Panc1 (cell line): ENCODE data around the gene GOLGA6C. TPM values are rescaled to one million over a fixed set of nuclear protein-coding genes. Genes with fewer than 3 reads are reported as not detected.

ENCODE experiments used
- ATAC-seq: fragments of 200-7000 bp; cut with Tn5 transposase; 2 replicates; pipeline ENCODE4 v1.9.1; 2020; ENCODE audit warnings: mild to moderate bottlenecking, moderate library complexity
- BruUV-seq: library from RNA; stranded (reverse); fragments of 400-500 nt; replicated peaks from 2 replicates; lab custom pipeline; 2021; lab: Mats Ljungman, UMichigan
- CTCF ChIA-PET: fragments of 300-600 bp; sonication (Branson Sonifier 250); formaldehyde crosslinking; loops from one replicate; lab custom pipeline; 2022; ENCODE audit warnings: antibody characterized with exemption; lab: Charles Lee
- POLR2A ChIA-PET: fragments of 300-600 bp; sonication (Branson Sonifier 250); formaldehyde crosslinking; loops from one replicate; lab custom pipeline; 2022; ENCODE audit warnings: antibody characterized with exemption; lab: Charles Lee
- DNase-seq: peaks from one replicate; pipeline ENCODE4 v3.0.0-alpha.2; 2010; ENCODE audit warnings: low read depth, low spot score
- H3K27ac ChIP-seq: 2 replicates; pipeline ENCODE4 v1.5.1; 2011; ENCODE audit warnings: mild to moderate bottlenecking, low read length, inconsistent platforms
- H3K27me3 ChIP-seq: fragments of 200-500 bp; sonication (Bioruptor generic); 2 replicates; pipeline ENCODE4 v1.6.0; 2014; ENCODE audit warnings: low read length, inconsistent platforms; ENCODE audit not compliant: control insufficient read depth, insufficient read depth
- H3K36me3 ChIP-seq: fragments of 200-500 bp; sonication (Bioruptor generic); 2 replicates; pipeline ENCODE4 v1.5.1; 2014; ENCODE audit warnings: inconsistent platforms, mild to moderate bottlenecking, low read length, moderate library complexity; ENCODE audit not compliant: control insufficient read depth, insufficient read depth
- H3K4me1 ChIP-seq: 2 replicates; pipeline ENCODE4 v1.5.1; 2011; ENCODE audit warnings: inconsistent platforms, mild to moderate bottlenecking, low read length, moderate library complexity; ENCODE audit not compliant: control insufficient read depth, insufficient read depth
- H3K4me3 ChIP-seq, 2 experiments: 2 replicates each; pipeline ENCODE4 v1.5.1; 2011 to 2012; ENCODE audit warnings: low read depth in 2 of 2, low read length in 2 of 2, mild to moderate bottlenecking in 2 of 2, inconsistent platforms in 1 of 2, moderate library complexity in 1 of 2
- H3K9me3 ChIP-seq: fragments of 200-500 bp; sonication (Bioruptor generic); 2 replicates; pipeline ENCODE4 v1.5.1; 2014; ENCODE audit warnings: low read depth, mild to moderate bottlenecking, inconsistent platforms, low read length, moderate library complexity; ENCODE audit not compliant: control insufficient read depth, insufficient read depth
- POLR2AphosphoS5 ChIP-seq: IDR thresholded peaks from 2 replicates; pipeline ENCODE4 v1.6.1; 2012; ENCODE audit warnings: mild to moderate bottlenecking, low read depth, low read length, moderate library complexity
- REST ChIP-seq, 2 experiments: IDR thresholded peaks; 2 replicates each; pipeline ENCODE4 v1.6.1; 2011 to 2012; ENCODE audit warnings: low read depth in 2 of 2, control low read depth in 1 of 2, low read length in 1 of 2, mild to moderate bottlenecking in 1 of 2, moderate library complexity in 1 of 2; ENCODE audit not compliant: insufficient read depth in 1 of 2
- SIN3A ChIP-seq: IDR thresholded peaks from 2 replicates; pipeline ENCODE4 v1.6.1; 2012; ENCODE audit warnings: low read depth, mild to moderate bottlenecking, low read length, moderate library complexity, borderline replicate concordance; ENCODE audit not compliant: insufficient read depth
- TCF7L2 ChIP-seq: IDR thresholded peaks from 2 replicates; pipeline ENCODE4 v1.6.1; 2011; ENCODE audit warnings: mild to moderate bottlenecking, low read depth, low read length, inconsistent platforms
- in situ Hi-C: cut with HindIII; loops from 2 replicates; pipeline ENCODE4 v1.10.0; 2016; ENCODE audit warnings: low sequenced_read_pairs, low pct_unique_long_range_greater_than_20kb
- intact Hi-C: fragments of 100-400 bp; cut with micrococcal nuclease; formaldehyde crosslinking; loops from one replicate; pipeline ENCODE4 v1.10.0; 2022; ENCODE audit not compliant: unreplicated experiment
- total RNA-seq: library from RNA; stranded (reverse); gene quantifications from one replicate; pipeline ENCODE4 v1.2.1, GENCODE V29; 2021; ENCODE audit not compliant: unreplicated experiment
- TF ChIP-seq, protein P1 (sequence below): fragments of 450-650 bp; IDR thresholded peaks from 2 replicates; pipeline ENCODE4 v1.5.1; 2017; ENCODE audit warnings: mild to moderate bottlenecking

The GOLGA6C gene
- total RNA-seq, 1 experiment from 2014 or later, result not detected

- ATAC-seq, result no peak
- no peak for DNase-seq
- TF ChIP-seq TCF7L2, result no peak
- in situ Hi-C loops (no loop called here), intact Hi-C loops (no loop called here)
- Histone ChIP-seq H3K27me3 (no peaks in the 10 kb centered on the region), H3K36me3 (no peaks in the 10 kb centered on the region), H3K4me1 (no peaks in the 10 kb centered on the region), H3K4me3 (no peak overlapping the region), H3K9me3 (no peaks in the 10 kb centered on the region), H3K27ac (no peak overlapping the region)
- BruUV-seq, result no TSS peak
- POLR2A ChIA-PET, result no interaction called here
- CTCF ChIA-PET, result no interaction called here
Measured at GRCh38 chr15:75235051-75235673, 23.0 kb upstream of the GOLGA6C start.

- ATAC-seq (no peak), DNase-seq (no peak)
- CTCF ChIA-PET, result no interaction called here
Measured at GRCh38 chr15:75235760-75236729, 22.1 kb upstream of the GOLGA6C start.

DNA sequence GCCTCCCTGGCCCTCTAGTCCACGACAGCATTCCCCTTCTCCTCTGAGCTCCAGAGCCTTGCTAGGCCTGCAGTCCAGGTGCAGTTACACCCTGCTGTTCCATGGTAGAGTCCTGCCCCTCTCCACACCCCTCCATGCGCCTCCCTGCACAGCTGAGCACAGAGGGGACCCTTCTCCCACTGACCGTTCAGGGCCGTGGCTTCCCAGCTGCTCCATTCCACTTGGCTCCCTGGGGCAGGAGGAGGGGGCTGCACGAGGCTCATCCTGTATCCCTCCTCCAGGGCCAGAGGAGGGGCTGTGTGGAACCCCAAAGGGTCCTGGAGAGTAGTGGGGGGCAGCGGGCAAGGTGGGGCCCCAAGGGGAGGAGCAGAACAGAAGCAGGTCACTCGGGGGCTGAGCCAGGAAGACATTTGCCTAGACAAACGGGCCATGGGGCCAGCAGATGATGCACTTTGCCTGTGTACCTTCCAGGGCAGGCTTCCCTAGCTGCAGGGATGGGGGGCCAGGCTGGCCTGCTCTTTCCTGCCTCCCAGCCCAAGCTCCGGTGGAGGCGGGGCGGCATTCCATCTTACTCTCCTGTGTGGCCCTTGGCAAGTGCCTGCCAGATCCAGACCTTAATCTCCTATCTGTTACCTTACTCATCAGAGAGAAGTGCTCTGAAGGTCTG lies 20.7 kb upstream of the GOLGA6C start:
- ATAC-seq, result no peak
- intact Hi-C loops (no loop called here), in situ Hi-C loops (no loop called here)
- no peak overlapping the region for H3K4me3 ChIP-seq
- TF ChIP-seq POLR2AphosphoS5, result no peak
- no peak for TF ChIP-seq SIN3A
- TF ChIP-seq, protein P1, sequence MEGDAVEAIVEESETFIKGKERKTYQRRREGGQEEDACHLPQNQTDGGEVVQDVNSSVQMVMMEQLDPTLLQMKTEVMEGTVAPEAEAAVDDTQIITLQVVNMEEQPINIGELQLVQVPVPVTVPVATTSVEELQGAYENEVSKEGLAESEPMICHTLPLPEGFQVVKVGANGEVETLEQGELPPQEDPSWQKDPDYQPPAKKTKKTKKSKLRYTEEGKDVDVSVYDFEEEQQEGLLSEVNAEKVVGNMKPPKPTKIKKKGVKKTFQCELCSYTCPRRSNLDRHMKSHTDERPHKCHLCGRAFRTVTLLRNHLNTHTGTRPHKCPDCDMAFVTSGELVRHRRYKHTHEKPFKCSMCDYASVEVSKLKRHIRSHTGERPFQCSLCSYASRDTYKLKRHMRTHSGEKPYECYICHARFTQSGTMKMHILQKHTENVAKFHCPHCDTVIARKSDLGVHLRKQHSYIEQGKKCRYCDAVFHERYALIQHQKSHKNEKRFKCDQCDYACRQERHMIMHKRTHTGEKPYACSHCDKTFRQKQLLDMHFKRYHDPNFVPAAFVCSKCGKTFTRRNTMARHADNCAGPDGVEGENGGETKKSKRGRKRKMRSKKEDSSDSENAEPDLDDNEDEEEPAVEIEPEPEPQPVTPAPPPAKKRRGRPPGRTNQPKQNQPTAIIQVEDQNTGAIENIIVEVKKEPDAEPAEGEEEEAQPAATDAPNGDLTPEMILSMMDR, result no peak
- TF ChIP-seq REST (IDR thresholded peaks at IDR 0.05; ENCODE audit: insufficient read depth in 1 of 2, low read depth in 2 of 2, low read length in 1 of 2), result no peak
- TF ChIP-seq TCF7L2, result no peak
- CTCF ChIA-PET, result interaction anchor here (0.6 kb wide), 1 partner anchor 9 kb away, joined by 3 read pairs; no protein-coding TSS in a partner anchor
- H3K36me3 ChIP-seq, result no peaks in the 10 kb centered on the region
- BruUV-seq, result no TSS peak
- H3K27me3 ChIP-seq, result no peaks in the 10 kb centered on the region
- no peaks in the 10 kb centered on the region for H3K4me1 ChIP-seq
- DNase-seq, result no peak
- no peak overlapping the region for H3K27ac ChIP-seq
- POLR2A ChIA-PET, result no interaction called here
- no peaks in the 10 kb centered on the region for H3K9me3 ChIP-seq

More at GRCh38 chr15:75235760-75236729, 22.1 kb upstream of the GOLGA6C start:
- H3K36me3 ChIP-seq, result no peaks in the 10 kb centered on the region
- H3K4me1 ChIP-seq, result no peaks in the 10 kb centered on the region
- no peaks in the 10 kb centered on the region for H3K27me3 ChIP-seq
- no peaks in the 10 kb centered on the region for H3K9me3 ChIP-seq
- POLR2A ChIA-PET, result no interaction called here
- TF ChIP-seq, protein P1, result no peak
- no peak for TF ChIP-seq POLR2AphosphoS5
- no peak overlapping the region for H3K4me3 ChIP-seq
- no peak overlapping the region for H3K27ac ChIP-seq
- intact Hi-C loops, result no loop called here
- no TSS peak for BruUV-seq
- in situ Hi-C loops, result no loop called here
